Measurements from ENCODE around the gene SELE.

- TF ChIP-seq ZBTB11 (tag by site-specific recombination; conservative IDR thresholded peaks at IDR 0.05; ENCODE audit: low read depth) = no peak
- TF ChIP-seq ZNF366 (tag by site-specific recombination; conservative IDR thresholded peaks at IDR 0.05) = no peak
- no peak for TF ChIP-seq CTCF (tag by site-specific recombination; IDR thresholded peaks at IDR 0.05)
- no peak for TF ChIP-seq ZNF280D (tag by site-specific recombination; IDR thresholded peaks at IDR 0.05)
- TF ChIP-seq ZNF133 (tag by site-specific recombination; IDR thresholded peaks at IDR 0.05) = no peak
Measured at GRCh38 chr1:169676001-169676400, 57.9 kb downstream of the SELE start.
